Glutamatergic neuron (in vitro differentiated cells): Measurements from ENCODE around the gene GDF7. TPM values are rescaled to one million over a fixed set of nuclear protein-coding genes. Genes with fewer than 3 reads are reported as not detected.

Source experiments
- DNase-seq: peaks from one replicate; pipeline ENCODE4 v3.0.0; 2022
- H3K27ac Mint-ChIP-seq: one replicate; pipeline ENCODE4 v1.8.0; 2020; ENCODE audit warnings: mild to moderate bottlenecking, mixed read lengths, inconsistent platforms; ENCODE audit not compliant: unreplicated experiment
- H3K27me3 Mint-ChIP-seq: one replicate; pipeline ENCODE4 v1.8.0; 2020; ENCODE audit warnings: mild to moderate bottlenecking, moderate library complexity, mixed read lengths, inconsistent platforms; ENCODE audit not compliant: unreplicated experiment
- H3K36me3 Mint-ChIP-seq: one replicate; pipeline ENCODE4 v1.8.0; 2020; ENCODE audit warnings: mild to moderate bottlenecking, mixed read lengths, inconsistent platforms; ENCODE audit not compliant: unreplicated experiment
- H3K4me1 Mint-ChIP-seq: one replicate; pipeline ENCODE4 v1.8.0; 2020; ENCODE audit warnings: mild to moderate bottlenecking, low read depth, mixed read lengths, inconsistent platforms; ENCODE audit not compliant: unreplicated experiment
- H3K4me3 Mint-ChIP-seq: one replicate; pipeline ENCODE4 v1.8.0; 2020; ENCODE audit warnings: mild to moderate bottlenecking, mixed read lengths, inconsistent platforms; ENCODE audit not compliant: unreplicated experiment
- H3K9me3 Mint-ChIP-seq: one replicate; pipeline ENCODE4 v1.8.0; 2020; ENCODE audit warnings: mild to moderate bottlenecking, moderate library complexity, mixed read lengths, inconsistent platforms; ENCODE audit not compliant: unreplicated experiment
- total RNA-seq: library from RNA; stranded (reverse); fragmentation: NEBNext Ultra II Directional; extraction: Animal tissue kit (Norgen Biotek cat#: 25700); gene quantifications from one replicate; pipeline ENCODE4 v1.2.1, GENCODE V29; 2021; ENCODE audit not compliant: unreplicated experiment
- TF ChIP-seq, protein P1 (sequence below): fragments of 200-600 bp; sonication (generic); IDR thresholded peaks from one replicate; pipeline ENCODE4 v1.5.0; 2021; ENCODE audit not compliant: partially characterized antibody, unreplicated experiment

Gene GDF7
- total RNA-seq, 1 donor from 2014 or later: not detected

DNA sequence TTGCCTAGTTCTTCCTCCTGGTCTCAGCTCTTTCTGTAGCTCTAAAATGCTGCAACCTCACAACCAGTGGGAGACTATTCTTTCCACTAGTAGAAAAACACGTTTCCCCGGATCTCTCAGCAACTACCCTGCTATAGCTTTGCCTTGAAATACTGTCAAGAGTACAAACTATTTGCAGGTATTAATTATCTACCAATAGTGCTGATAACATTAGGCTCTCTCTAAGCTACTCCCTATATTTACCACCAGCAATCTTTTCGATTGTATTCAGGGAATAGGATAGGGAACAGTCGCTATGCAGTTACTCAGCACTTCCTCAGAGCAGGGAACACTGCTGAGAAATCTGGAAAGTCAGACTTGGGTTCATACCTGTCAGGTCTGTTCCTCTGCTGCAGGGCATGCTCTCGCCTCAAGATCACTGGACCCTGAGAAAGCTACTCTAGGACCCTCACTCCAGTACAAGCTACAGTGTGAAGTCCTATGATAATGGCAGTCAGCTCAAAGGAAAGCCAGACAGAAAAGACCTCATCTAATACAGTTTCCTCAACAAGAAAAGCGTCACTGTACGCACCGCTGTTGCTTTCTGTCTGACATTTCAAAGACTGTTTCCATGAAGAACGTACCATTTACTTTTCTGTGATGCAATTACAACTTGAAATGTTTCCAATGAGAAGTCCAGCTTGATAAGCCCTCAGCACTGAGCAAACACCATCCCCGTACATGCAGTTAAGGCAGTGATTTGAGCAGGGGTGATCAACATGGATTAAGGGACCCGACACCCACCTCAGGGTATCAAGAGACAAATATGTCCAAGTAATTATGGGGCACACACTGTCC is 22.7 kb downstream of the GDF7 start:
- H3K27me3 Mint-ChIP-seq: peaks cover 2% of the 10 kb centered on the region
- no peaks in the 10 kb centered on the region for H3K9me3 Mint-ChIP-seq
- H3K36me3 Mint-ChIP-seq: no peaks in the 10 kb centered on the region
- DNase-seq: no peak
- TF ChIP-seq, protein P1, sequence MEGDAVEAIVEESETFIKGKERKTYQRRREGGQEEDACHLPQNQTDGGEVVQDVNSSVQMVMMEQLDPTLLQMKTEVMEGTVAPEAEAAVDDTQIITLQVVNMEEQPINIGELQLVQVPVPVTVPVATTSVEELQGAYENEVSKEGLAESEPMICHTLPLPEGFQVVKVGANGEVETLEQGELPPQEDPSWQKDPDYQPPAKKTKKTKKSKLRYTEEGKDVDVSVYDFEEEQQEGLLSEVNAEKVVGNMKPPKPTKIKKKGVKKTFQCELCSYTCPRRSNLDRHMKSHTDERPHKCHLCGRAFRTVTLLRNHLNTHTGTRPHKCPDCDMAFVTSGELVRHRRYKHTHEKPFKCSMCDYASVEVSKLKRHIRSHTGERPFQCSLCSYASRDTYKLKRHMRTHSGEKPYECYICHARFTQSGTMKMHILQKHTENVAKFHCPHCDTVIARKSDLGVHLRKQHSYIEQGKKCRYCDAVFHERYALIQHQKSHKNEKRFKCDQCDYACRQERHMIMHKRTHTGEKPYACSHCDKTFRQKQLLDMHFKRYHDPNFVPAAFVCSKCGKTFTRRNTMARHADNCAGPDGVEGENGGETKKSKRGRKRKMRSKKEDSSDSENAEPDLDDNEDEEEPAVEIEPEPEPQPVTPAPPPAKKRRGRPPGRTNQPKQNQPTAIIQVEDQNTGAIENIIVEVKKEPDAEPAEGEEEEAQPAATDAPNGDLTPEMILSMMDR: no peak
- H3K4me3 Mint-ChIP-seq: no peak overlapping the region
- no peaks in the 10 kb centered on the region for H3K4me1 Mint-ChIP-seq
- no peak overlapping the region for H3K27ac Mint-ChIP-seq

DNA sequence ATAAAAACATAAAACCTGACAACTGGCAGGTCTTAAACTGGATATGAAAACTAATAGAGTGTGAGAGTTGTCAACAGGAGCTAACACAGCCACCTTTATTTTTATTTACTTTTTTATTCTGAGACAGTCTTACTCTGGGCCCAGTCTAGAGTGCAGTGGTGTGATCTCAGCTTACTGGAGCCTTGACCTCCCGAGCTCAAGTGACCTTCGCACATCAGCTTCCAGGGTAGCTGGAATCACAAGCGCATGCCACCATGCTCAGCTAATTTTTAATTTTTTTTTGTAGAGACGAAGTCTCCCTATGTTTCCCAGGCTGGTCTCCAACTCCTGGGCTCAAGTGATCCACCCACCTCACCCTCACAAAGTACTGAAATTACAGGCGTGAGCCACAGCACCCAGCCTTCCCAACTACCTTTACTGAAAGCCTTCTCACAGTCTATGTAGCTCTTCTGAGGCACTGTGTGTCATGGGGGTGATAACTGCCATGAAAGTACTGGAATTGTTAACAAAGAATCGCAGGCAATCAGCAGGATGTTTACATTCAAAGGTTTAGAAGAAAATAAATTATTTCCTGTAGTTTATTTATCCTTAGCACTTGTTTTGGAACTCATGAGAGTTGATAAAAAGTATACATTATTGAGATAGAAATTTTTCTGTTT is 24.3 kb downstream of the GDF7 start:
- no peaks in the 10 kb centered on the region for H3K27me3 Mint-ChIP-seq
- no peak overlapping the region for H3K4me3 Mint-ChIP-seq
- H3K27ac Mint-ChIP-seq: no peak overlapping the region
- no peak for DNase-seq
- no peaks in the 10 kb centered on the region for H3K9me3 Mint-ChIP-seq
- no peaks in the 10 kb centered on the region for H3K36me3 Mint-ChIP-seq
- TF ChIP-seq, protein P1: no peak
- no peaks in the 10 kb centered on the region for H3K4me1 Mint-ChIP-seq

DNA sequence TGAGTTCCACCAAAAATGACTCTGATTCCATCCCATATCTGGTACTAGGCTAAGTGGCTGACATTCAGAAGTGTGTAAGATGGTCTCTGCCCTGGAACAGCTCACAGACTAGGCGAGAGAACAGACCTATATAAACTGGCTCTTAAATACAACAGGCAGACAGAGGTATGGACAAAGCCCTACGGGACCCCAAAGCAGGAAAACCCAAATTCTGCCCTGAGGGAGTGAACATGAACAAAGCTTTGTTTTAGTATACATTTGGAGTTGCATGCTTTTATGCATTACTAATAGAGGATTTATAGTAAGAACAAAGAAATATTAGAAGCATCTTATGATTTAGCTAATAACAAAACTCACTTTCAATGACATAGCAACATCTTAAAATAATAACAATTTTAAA is 25.1 kb downstream of the GDF7 start:
- Mint-ChIP-seq H3K4me3 (no peak overlapping the region), H3K27me3 (no peaks in the 10 kb centered on the region), H3K9me3 (no peaks in the 10 kb centered on the region), H3K36me3 (no peaks in the 10 kb centered on the region), H3K27ac (no peak overlapping the region), H3K4me1 (no peaks in the 10 kb centered on the region)
- no peak for DNase-seq
- TF ChIP-seq, protein P1: no peak

DNA sequence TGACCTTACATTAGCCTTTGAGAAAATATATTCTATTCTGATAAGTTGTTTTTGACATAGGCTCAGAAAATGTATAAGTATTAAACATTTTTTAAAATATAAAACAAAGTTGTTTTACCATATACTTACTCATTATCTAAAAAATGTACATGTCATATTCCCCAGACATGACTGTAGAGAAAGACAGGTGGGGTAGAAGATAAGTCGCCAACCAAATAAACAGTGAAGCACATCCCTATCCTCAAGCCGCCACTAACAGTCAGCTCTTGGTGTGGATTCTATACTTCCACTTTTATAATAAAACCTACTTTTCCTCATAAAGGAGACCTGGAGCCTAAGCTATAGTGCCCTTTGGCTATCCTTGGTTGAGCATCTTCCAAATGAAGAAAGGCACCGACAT is 26.4 kb downstream of the GDF7 start:
- Mint-ChIP-seq H3K27me3 (no peaks in the 10 kb centered on the region), H3K27ac (no peak overlapping the region), H3K36me3 (no peaks in the 10 kb centered on the region), H3K4me1 (no peaks in the 10 kb centered on the region), H3K9me3 (no peaks in the 10 kb centered on the region), H3K4me3 (no peak overlapping the region)
- TF ChIP-seq, protein P1: no peak
- DNase-seq: no peak

DNA sequence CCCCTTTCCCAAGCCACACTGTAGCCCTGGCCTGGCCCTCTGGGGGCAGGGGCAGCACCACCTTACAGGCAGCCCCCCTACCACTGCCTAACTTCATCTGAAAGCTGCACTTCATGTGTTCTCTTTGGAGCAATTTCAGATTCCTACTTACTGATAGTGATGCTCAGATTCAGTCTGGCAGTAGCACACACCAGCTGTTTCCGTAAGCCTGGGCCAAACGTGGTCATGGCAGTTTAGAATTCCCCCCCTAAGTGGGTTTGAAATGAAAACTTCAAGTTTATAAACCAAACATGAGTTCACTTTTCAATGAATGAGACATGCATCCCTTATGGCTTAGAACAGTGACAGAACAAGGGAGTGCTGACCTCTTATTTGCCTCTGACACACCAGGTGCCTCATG is 29.4 kb downstream of the GDF7 start:
- H3K4me1 Mint-ChIP-seq: no peaks in the 10 kb centered on the region
- no peaks in the 10 kb centered on the region for H3K36me3 Mint-ChIP-seq
- no peak overlapping the region for H3K27ac Mint-ChIP-seq
- no peaks in the 10 kb centered on the region for H3K9me3 Mint-ChIP-seq
- no peaks in the 10 kb centered on the region for H3K27me3 Mint-ChIP-seq
- no peak overlapping the region for H3K4me3 Mint-ChIP-seq
- no peak for DNase-seq
- TF ChIP-seq, protein P1: no peak
